GM12801 (cell line): Measurements from ENCODE around the gene RBM20.

Experiments used
- CTCF ChIP-seq: IDR thresholded peaks from one replicate; pipeline ENCODE4 v1.5.1; 2011; ENCODE audit warnings: control low read depth; ENCODE audit not compliant: insufficient read length; ENCODE audit errors: extremely low read depth

The RBM20 gene

GRCh38 chr10:110656612-110657011 lies 12.5 kb downstream of the RBM20 start:
- no peak for TF ChIP-seq CTCF

- TF ChIP-seq CTCF = no peak
These were observed 14.0 kb downstream of the RBM20 start for GRCh38 chr10:110657973-110658691.

GRCh38 chr10:110659558-110659957 lies 15.4 kb downstream of the RBM20 start:
- no peak for TF ChIP-seq CTCF

- TF ChIP-seq CTCF = no peak
These were observed 17.2 kb downstream of the RBM20 start for GRCh38 chr10:110661292-110661691.

- TF ChIP-seq CTCF = no peak
These were observed 20.6 kb downstream of the RBM20 start for GRCh38 chr10:110664483-110665420.

GRCh38 chr10:110666673-110667072 lies 22.5 kb downstream of the RBM20 start:
- no peak for TF ChIP-seq CTCF

GRCh38 chr10:110667620-110668343 lies 23.6 kb downstream of the RBM20 start:
- no peak for TF ChIP-seq CTCF
